ENCODE measurements around the gene HBB. TPM values are rescaled to one million over a fixed set of nuclear protein-coding genes. Genes with fewer than 3 reads are reported as not detected.

The HBB gene
- total RNA-seq, 1 experiment from 2014 or later = not detected

Other genes starting within 250 kb of the HBB start
- gene OR51L1, start 232.2 kb downstream of the HBB start, total RNA-seq (2014; rRNA removed; shearing (Covaris generic)) = not detected in 2 replicates
- not detected in 2 replicates for gene OR52J3, start 180.5 kb downstream of the HBB start, total RNA-seq (2014; rRNA removed; shearing (Covaris generic))
- not detected in 2 replicates for gene OR52E2, start 167.4 kb downstream of the HBB start, total RNA-seq (2014; rRNA removed; shearing (Covaris generic))
- gene OR52E1, start 157.5 kb downstream of the HBB start, total RNA-seq (2014; rRNA removed; shearing (Covaris generic)) = not detected in 2 replicates
- not detected in 2 replicates for gene OR52A5, start 88.7 kb downstream of the HBB start, total RNA-seq (2014; rRNA removed; shearing (Covaris generic))
- gene OR52A1, start 72.3 kb downstream of the HBB start, total RNA-seq (2014; rRNA removed; shearing (Covaris generic)) = not detected in 2 replicates
- not detected in 2 replicates for gene OR51V1, start 26.4 kb downstream of the HBB start, total RNA-seq (2014; rRNA removed; shearing (Covaris generic))
- gene HBD, start 7.4 kb upstream of the HBB start, total RNA-seq (2014; rRNA removed; shearing (Covaris generic)) = not detected in 2 replicates
- gene HBG1, start 22.8 kb upstream of the HBB start, total RNA-seq (2014; rRNA removed; shearing (Covaris generic)) = not detected in 2 replicates
- gene HBG2, start 27.7 kb upstream of the HBB start, total RNA-seq (2014; rRNA removed; shearing (Covaris generic)) = not detected in 2 replicates
- gene HBE1, start 42.9 kb upstream of the HBB start, total RNA-seq (2014; rRNA removed; shearing (Covaris generic)) = 0.29 and 1.2 TPM in 2 replicates
- gene OR51B4, start 74.9 kb upstream of the HBB start, total RNA-seq (2014; rRNA removed; shearing (Covaris generic)) = not detected in 2 replicates
- not detected in 2 replicates for gene OR51B2, start 97.2 kb upstream of the HBB start, total RNA-seq (2014; rRNA removed; shearing (Covaris generic))
- gene OR51B5, start 116.5 kb upstream of the HBB start, total RNA-seq (2014; rRNA removed; shearing (Covaris generic)) = 0.35 TPM in 1 of 2 replicates, not detected in the other
- not detected in 2 replicates for gene OR51B6, start 124.4 kb upstream of the HBB start, total RNA-seq (2014; rRNA removed; shearing (Covaris generic))
- not detected in 2 replicates for gene OR51M1, start 156.7 kb upstream of the HBB start, total RNA-seq (2014; rRNA removed; shearing (Covaris generic))
- not detected in 2 replicates for gene OR51Q1, start 195.0 kb upstream of the HBB start, total RNA-seq (2014; rRNA removed; shearing (Covaris generic))
- not detected in 2 replicates for gene OR51I1, start 214.4 kb upstream of the HBB start, total RNA-seq (2014; rRNA removed; shearing (Covaris generic))
- not detected in 2 replicates for gene OR51I2, start 222.3 kb upstream of the HBB start, total RNA-seq (2014; rRNA removed; shearing (Covaris generic))